GM18858 (cell line): ENCODE data around the gene BPIFB4.

Experiments used
- ATAC-seq: cut with Tn5 transposase; IDR thresholded peaks from one replicate; pipeline ENCODE4 v1.9.1; 2021; ENCODE audit not compliant: unreplicated experiment

Gene BPIFB4

DNA sequence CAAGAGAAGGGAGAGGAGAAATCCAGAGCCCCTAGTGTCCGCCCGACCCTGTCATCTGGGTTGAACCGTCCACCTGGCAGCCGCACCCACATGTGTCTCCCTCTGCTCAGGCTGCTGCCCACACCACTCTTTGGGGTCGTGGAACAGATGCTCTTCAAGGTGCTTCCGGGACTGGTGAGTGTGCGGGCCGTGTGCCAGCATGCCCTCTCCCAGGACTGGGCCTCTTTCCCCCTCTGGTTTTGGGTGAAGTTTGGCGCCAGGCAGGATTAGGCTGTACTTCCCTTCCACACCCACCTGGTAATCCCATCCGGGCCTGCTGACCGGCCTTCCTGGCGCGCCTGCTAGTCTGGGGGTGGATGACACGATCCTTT is 17.8 kb upstream of the BPIFB4 start:
- ATAC-seq, result no peak

DNA sequence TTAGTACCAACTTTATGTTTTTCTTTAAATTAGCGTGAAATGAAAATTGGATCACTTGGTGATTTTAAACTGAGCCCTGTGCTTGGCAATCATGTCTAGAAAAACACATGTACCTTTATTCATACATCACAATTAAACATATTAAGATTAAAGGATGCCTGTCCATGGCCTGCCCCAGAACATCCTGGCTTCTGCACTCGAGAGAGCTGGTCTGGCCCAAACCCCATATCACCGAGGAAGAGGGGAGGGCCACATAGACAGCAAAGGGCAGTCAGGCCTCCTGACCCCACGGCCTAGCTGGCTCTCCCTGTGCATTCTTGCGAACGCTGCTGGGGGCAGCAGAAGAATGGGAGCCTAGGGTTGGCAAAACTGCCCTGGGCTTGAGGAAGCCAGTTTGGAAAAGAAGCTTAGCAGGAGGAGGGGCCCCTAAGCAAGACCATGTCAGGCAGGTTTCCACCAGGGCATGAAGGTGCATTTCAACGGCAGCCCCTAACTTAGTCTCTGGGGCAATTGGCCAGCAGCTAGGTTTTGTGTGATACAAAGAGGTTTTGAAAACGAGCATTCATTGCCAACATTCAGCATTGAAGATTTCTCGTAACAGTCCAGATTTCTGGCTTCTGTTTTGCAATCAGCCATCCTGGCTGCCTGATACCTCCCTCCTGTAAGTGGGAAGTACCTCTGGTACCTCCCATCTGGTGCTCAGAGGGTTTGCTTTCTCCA is 17.2 kb upstream of the BPIFB4 start:
- ATAC-seq, result no peak

DNA sequence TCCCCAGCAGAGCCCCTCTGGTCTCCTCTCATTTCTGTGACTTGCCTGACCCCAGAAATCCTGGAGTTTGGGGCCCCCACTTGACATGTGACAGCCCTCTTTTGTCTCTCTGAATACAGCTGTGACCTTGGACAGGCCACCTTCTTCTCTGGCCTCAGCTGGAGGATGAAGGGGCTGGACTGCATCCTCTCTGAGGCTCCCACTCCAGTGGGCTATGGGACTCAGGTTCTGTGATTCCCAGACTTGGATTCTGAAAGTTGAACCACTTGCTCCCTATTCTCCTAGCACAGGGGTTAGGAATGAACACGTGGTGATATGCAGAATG is 16.7 kb upstream of the BPIFB4 start:
- ATAC-seq, result no peak

DNA sequence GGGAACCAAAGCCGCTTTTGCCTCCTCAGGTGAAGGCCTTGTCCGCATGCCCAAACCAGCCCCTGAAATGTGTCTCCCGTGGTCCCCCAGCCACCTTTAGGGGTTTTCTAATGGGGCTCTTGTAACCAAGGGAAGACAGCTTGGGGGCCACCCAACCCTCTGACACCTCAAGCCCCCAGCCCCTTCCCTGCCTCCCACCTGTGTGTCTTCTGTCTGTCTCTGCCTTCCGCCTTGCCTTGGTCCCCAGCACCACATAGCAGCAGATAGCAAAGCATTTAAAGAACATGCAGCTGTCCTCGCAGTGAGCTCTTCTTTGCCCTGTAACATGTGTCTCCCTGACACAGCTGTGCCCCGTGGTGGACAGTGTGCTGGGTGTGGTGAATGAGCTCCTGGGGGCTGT is 16.2 kb upstream of the BPIFB4 start:
- no peak for ATAC-seq

DNA sequence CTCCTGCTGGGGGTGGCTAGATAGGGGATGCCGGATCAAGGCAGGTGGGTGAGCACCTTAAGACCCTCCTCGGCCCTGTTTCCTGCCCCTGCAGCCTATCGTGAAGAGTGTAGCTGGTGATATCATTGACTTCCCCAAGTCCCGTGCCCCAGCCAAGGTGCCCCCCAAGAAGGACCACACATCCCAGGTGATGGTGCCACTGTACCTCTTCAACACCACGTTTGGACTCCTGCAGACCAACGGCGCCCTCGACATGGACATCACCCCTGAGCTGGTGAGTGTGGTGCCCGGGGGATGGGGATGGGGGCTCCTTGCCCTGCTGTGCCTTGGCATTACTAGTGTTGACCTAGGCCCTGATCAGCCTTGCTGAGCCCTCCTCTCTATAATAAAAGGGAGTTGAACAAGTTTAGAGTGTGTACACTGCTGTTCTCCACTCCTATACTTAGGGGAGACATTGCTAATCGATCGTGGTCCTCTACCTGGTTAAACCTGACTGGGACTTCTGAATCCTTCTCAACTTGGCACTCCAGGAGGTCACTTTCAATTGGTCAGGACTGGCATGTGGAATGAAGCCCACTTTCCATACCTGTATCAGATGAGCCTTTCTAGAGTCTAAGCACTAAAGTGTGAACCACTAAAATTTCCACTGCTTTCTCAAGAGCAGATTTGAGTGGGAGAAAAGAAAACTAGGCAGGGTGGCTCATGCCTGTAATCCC is 14.7 kb upstream of the BPIFB4 start:
- no peak for ATAC-seq

DNA sequence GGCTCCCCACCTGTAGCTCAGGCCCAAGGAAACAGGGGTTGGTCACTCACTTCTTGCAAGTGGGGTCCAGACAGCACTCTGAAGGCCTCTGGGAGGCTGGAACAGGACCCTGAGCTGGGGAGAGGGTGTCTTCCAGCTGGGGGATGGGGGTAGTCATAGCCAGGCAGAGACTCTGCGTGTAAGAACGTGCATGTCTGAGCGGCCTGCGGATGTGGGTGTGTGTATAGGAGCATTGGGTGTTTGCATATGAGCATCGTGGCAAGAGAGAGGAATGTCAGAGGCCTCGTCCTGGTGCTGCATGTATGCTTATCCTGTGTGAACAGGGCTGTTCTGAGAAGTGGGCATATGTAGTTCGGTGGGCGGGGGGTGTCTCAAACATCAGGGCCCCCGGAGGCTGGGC is 13.7 kb upstream of the BPIFB4 start:
- ATAC-seq, result no peak

DNA sequence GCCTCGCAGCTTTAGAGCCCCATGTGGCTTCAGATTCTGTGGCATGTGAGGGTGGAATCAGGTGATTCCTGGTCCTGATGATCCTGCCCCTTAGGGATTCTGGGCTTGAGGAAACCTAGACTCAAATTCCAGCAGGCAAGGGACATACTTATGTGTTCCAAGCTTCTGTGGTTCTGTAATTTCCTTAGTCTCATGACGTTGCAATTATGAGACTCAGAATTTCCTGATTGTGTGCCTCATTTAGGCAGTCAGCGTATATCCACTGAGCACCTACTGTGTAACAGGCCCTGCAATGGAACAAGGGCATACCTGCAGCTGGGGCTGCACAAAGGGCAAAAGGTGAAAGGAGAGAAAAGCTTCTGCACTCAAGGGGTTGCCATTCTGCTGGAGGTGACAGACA is 11.6 kb upstream of the BPIFB4 start:
- ATAC-seq, result no peak

DNA sequence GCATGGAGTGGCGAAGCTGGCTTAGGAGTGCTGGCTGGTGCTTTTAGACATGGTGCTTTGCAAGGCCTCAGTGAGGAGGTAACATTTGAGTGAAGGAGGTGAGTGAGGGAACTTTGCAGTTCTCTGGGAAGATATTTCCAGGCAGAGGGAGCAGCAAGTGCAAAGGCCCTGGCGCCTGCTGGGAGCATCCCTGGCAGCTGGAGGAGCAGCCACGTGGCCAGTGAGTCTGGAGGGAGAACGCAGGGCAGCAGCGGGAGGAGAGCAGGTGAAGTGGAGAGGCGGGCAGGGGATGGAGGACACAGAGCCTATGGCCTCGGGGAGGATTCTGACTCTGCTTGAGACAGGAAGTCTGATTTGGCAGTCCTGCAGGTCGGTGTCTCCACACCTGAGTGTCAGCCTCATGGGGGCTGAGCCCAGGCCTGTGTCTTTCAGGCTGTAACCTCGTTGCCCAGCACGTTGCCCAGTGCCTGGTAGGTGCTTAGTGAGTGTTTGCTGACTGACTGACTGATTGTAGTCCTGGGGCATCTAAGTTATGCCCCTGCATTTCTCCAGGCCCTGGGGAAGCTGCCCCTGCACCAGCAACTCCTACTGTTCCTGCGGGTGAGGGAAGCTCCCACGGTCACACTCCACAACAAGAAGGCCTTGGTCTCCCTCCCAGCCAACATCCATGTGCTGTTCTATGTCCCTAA is 11.0 kb upstream of the BPIFB4 start:
- ATAC-seq, result no peak

DNA sequence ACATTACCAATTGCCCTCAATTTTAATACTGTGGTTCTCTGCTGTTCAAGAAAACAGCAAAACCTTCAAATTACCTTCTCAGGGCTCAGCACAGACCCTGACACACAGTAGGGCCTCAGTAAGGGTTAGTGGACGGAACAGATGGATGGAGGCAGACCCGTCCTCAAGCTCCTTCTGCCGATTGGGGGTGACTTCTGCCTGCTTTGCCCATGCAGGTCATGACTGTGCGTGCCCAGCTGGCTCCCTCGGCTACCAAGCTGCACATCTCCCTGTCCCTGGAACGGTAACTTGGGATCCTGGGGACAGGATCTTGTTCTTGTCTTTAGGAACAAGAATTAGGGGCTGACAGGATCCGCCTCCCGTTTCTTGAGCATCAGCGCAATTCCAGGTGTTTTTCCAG is 9.8 kb upstream of the BPIFB4 start:
- ATAC-seq, result no peak

DNA sequence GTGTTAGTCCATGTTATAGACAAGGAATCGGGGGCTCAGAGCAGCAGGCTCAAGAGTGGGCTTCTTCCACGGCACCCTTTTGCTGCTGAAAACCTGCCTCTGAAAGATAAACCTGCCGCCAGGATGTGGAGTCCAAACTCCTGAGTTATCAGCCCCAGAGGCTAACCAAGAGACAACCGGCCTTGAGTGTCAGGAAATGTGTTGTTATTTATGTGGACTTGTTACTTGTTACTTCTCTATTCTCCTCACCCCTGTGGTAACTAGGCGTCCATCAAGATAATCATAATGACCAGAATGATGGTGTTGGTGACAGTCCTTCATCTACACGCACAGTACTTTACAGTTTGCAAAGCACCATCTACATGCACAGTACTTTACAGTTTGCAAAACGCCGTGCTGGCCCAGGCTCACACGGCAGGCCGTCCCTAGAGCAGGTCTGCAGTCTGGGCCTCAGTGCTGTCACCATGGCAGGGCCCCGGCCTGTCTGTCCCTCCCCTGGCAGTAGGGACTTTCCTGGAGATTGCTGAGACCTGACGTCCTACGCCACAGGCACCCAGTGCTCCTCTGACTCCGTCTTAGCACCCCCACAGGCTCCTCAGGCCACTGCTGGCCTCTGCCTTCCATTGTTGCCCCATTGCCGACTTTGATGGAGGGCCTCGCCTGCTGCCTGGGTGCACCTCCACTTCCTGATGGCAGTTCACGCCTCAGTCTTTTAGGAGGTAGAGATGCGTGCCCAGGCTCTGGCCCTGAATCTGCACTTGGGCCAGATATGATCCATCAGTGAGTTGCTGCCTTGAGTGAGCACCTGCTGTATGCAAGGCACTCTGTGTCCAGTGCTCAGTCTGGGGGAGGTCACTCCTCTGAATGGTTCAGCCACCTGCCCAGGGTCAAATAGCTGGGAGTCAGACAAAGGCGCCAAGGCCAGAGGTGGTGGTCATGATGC is 9.1 kb upstream of the BPIFB4 start:
- no peak for ATAC-seq

DNA sequence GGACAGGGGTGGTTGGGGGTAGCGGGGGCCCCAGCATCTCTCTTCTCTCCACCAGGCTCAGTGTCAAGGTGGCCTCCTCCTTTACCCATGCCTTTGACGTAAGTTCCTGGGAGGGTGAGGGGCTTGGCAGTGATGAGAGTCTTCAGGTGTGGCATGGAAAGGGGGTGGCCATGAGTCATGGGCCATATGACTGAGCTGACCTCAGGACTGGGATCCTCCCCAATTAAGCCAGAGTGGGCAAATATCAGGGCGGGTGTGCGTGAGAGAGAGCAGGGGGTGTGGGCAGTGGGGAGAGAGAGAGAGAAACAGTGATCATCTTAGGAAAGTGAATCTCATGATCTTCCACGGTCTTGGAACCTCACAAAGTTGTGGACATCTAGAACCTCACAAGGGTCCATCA is 8.2 kb upstream of the BPIFB4 start:
- no peak for ATAC-seq

DNA sequence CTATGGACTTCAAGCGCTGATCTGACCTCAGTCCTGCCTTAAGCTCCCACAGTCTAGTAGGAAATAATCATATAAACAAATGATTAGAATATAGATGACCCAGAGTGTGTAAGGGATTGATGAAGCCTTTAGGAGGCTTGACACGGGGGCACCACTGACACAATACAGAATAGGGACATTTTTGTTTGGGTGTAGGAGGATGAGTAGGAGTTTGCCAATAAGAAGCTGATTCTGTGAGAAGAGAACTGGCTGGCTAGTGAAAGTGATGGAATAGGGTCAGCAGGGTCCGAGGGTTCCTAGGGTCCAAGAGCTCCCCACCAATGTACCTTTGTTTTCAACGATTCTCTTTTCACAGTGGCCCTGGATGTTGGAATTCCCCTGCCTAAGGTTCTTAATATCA is 7.1 kb upstream of the BPIFB4 start:
- ATAC-seq, result no peak

DNA sequence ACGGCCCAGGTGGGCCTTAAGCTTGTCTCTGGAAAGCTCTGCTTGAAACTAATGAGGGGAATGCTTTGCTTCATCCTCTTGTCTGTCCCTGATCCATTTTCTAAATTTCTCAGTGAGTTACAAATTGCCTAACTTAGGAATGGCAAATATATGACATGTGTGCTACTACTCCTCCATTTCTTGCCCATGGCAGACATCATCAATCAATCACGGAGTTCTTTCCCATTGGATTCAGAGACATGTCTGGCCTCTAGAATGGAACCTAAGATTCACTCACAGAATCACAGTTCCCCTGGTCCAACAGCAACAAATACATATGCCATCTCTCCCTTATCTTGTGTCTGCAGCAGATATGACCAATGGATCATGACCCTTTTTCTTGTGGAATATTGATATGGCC is 6.6 kb upstream of the BPIFB4 start:
- no peak for ATAC-seq

DNA sequence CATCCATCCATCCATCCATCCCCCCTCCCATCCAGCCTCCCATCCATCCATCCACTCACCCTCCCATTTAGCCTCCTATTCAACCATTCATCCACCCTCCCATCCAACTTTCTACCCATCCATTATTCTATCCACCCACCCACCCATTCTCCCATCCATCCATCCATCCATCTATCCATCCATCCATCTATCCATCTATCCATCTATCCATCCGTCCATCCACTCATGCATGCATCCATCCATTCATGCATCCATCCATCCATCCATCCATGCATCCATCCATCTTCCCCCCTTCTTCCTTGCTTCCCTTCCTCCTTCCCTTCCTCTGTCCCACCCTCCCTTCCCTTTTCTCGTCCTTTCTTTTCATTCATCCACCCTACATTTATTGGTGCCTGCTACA is 4.8 kb upstream of the BPIFB4 start:
- no peak for ATAC-seq

DNA sequence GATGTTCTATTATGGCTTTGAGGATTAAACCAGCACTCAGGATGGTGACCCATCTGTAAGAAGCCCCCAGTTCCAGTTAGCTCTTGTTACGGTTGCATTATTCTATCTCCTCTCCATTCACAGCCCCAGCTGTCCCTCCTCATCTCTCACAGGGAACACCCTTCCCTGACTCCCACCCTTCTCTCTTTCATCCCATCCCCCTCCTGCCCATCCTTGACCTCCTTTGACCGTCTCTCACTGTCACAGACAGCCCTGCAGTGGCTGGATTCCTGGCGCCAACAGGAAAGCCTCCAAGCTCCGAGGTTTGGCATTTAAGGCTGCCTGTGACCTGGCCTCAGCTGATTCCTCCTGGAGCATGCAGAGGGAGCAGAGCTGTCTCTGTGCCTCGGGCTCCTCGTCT is 4.2 kb upstream of the BPIFB4 start:
- no peak for ATAC-seq

DNA sequence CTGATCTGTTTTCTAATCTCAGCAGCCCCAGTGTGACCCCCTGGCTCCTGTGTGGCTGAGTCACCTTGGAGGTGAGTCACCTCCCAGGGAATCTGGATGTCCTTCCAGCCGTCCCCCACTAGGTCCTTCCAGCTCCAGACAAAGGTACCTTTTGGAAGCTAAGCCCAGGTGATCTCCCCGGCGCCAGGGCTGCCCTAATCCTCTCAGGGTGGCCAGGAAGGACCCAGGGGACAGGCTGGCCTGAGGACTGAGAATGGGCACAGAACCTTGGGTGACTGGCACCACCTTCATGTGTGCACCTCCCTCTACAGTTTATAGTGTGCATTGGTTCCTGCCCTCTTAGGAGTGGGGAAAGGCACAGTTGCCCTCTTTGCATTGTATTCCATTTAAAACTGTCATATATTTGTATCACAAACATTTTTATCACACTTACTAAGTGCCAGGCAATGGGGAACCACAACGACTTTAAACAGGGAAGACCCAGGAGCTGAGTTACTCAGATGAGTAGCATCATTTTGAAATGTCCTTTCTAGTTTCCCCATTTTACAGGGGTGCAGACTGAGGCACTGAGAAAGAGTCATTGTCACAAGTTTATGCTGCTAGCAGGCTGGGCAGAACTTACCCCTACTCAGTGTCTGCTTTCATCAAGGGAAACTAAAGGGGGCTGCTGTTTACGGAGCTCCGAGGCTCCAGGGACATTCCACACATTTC is 2.6 kb upstream of the BPIFB4 start:
- ATAC-seq, result no peak

DNA sequence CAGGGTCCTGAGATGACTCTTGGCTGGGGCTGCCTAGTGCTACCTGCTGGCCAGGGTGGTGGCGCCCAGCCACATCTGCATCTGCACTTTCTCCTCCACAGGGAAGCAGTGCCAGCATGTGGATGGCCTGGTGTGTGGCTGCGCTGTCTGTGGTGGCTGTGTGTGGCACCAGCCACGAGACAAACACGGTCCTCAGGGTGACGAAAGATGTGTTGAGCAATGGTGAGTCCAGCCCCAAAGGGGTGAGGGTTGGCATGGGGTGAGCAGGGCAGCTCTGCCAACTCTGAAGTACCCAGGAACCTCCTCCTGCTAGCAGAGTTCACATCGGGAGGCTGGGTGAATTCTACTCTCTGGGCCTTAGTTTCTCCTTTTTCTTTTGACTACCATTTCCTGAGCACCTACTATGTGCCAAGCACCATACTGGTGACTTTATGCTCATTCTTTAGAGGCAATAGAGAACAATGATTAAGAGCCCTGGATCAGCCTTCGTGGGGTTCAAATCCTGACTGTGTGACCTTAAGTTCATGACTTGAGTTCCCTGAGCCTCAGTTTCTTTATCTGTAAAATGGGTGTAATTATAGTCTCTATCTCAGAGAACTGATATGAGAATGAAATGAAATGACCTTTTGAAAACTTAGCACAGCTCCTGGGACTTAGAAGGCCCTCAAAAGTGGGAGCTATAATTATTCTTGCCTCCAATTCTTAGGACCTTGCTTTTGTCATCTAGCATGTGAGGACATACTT is 2.1 kb downstream of the BPIFB4 start:
- no peak for ATAC-seq

DNA sequence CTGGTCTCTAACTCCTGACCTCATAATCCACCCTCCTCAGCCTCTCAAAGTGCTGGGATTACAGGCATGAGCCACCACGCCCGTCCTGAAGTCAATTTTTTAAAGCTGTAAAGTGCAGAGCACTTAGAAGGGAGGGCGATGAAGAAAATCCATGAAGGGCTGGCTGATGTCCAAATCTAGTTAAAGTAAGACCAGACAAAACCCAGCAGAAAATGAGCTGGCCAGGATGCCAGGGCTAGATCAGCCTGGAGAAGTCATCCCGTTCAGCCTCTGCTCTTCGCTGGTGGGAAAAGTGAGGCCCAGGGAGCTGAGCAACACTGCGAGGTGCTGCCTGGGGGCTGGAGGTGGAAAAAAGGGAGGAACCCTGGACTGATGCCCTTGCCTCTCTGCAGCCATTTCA is 3.1 kb downstream of the BPIFB4 start:
- ATAC-seq, result no peak

DNA sequence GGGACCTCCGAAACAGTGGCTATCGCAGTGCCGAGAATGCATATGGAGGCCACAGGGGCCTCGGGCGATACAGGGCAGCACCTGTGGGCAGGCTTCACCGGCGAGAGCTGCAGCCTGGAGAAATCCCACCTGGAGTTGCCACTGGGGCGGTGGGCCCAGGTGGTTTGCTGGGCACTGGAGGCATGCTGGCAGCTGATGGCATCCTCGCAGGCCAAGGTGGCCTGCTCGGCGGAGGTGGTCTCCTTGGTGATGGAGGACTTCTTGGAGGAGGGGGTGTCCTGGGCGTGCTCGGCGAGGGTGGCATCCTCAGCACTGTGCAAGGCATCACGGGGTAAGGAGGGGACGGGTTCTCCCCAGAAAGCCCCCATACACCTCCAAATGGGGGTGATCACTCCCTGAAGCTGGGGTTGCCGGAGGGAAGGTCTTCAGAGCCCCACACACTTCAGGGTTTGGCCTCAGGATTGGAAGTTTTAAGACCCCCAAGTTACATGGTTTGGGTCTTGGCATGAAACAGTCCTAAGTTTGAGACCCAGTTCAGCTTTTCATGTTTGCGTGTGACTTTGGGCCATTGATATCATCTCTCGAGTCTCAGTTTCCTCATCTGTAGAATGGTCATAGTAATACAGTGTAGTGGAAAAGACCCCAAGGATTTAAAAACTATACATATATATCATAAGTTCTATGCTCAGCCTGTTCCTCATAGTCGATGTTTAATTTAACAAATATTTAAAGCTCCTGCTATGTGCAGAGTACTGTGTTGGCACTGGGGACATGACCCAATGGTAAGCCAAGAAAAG is 4.3 kb downstream of the BPIFB4 start:
- ATAC-seq, result no peak
